ENCODE measurements around the gene KCNJ4.

The KCNJ4 gene

DNA sequence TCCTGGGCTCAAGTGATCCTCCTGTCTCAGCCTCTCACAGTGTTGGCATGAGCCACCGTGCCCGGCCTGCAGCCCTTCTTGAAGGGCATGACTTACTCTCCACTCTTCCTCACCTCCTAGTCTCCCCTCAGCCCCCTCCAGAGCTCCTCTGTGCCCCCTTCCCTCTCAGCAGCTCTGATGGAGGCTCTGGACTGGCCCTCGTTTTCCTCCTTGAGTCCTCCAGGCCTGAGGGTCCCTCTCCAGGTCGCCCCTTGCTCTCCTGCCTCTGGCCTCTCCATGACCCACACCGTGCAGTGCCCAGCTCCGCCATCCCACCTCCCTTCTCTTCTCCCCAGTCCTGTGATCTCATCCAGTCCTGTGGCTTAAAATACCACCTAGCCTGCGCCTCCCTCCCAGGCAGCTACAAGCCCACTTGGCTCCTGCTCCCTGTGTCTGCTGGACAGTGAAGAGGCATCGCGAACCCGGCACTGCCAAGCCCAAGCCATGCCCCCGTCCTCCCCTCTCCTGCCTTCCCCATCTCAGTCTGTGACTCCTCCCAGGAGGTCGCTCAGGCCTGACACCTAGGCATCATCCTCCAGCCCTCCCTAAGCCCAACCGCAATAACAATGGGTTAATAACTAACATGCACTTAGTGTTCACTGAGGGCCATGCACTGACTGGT lies 11.9 kb downstream of the KCNJ4 start:
- no peak overlapping the region for H3K27ac ChIP-seq (ENCODE audit: low read length, poor library complexity, severe bottlenecking)
- H2AFZ ChIP-seq (ENCODE audit: low read depth, low read length) = no peak overlapping the region
- H2AK5ac ChIP-seq (ENCODE audit: low read length, severe bottlenecking) = no peak overlapping the region
- peak overlapping the region; percentile 42 for H4K8ac ChIP-seq (ENCODE audit: low read length)
- no peak overlapping the region for H2BK5ac ChIP-seq (ENCODE audit: low read depth, low read length, poor library complexity, severe bottlenecking)
- H2BK15ac ChIP-seq (ENCODE audit: low read depth, poor library complexity, severe bottlenecking) = no peak overlapping the region
- DNase-seq = no peak
- peaks cover 55 to 73% of the 10 kb centered on the region in 2 experiments for H3K27me3 ChIP-seq (ENCODE audit: control insufficient read depth in 1 of 2, insufficient read depth in 1 of 2, low read length in 2 of 2)
- H2BK120ac ChIP-seq (ENCODE audit: low read depth, low read length) = no peak overlapping the region
- no peak overlapping the region for H3K9ac ChIP-seq (ENCODE audit: low read length)
- H3K36me3 ChIP-seq (ENCODE audit: control insufficient read depth in 1 of 2, insufficient read depth in 2 of 2, low read depth in 1 of 2, low read length in 2 of 2) = no peaks in the 10 kb centered on the region
- H3K4me1 ChIP-seq (ENCODE audit: control insufficient read depth, insufficient read depth, low read depth, low read length) = peaks cover 11% of the 10 kb centered on the region
- H4K91ac ChIP-seq (ENCODE audit: low read length) = peak overlapping the region; percentile 54
- H3K9me3 ChIP-seq (ENCODE audit: control insufficient read depth, low read length) = no peaks in the 10 kb centered on the region
- H3K4me3 ChIP-seq (ENCODE audit: insufficient read depth in 1 of 2, low read depth in 1 of 2, low read length in 2 of 2) = no peak overlapping the region
- no peak overlapping the region for H3K4ac ChIP-seq (ENCODE audit: low read depth in 1 of 2, low read length in 2 of 2)
- no peaks in the 10 kb centered on the region for H3K79me1 ChIP-seq (replicated peaks; ENCODE audit: low read length, poor library complexity, severe bottlenecking)
- H2BK12ac ChIP-seq (ENCODE audit: low read length in 2 of 2) = no peak overlapping the region
- no peak overlapping the region for H3K18ac ChIP-seq (ENCODE audit: low read depth in 1 of 2, low read length in 2 of 2)
- no peak overlapping the region for H3K14ac ChIP-seq (ENCODE audit: low read length in 2 of 2)
- H3K23ac ChIP-seq (ENCODE audit: low read length in 2 of 2) = peak overlapping the region in 1 of 2 experiments; percentile 6
- no peak overlapping the region for H3K4me2 ChIP-seq (ENCODE audit: low read length, poor library complexity, severe bottlenecking)
- 80% methylated on average over 13 of the region's 13 CpGs for WGBS

DNA sequence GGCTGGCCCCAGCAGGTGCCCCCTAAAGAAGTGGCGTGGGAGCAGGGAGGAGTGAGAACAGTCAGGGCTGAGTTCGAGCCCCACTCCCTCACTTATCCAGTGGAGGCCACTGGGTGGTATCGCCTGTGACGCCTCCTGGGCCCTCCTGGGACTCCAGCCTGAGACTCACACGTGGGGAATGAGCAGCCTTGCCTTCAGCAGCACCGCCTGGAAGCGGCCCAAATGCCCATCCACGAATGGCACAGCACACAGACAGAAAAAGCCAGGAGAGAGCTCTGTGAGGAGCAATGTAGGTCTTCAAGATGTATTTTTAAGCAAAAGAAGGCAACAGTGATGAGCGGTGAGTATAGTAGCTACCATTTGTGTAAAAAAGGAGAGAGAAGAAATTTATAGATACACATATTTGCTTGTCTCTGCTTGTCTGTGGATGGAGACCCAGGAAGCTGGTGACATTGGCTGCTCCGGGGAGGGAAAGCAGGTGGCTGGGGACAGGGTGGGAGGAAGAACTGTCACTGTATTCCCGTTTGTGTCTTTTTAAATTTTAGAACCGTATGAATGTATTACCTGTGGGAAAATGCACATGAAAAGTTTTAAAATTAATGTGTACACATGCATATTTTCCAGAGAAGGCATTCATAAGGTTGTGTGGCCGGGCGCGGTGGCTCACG lies 13.2 kb downstream of the KCNJ4 start:
- no peak overlapping the region for H3K23ac ChIP-seq (ENCODE audit: low read length in 2 of 2)
- no peak overlapping the region for H4K91ac ChIP-seq (ENCODE audit: low read length)
- H2BK5ac ChIP-seq (ENCODE audit: low read depth, low read length, poor library complexity, severe bottlenecking) = no peak overlapping the region
- H2BK15ac ChIP-seq (ENCODE audit: low read depth, poor library complexity, severe bottlenecking) = no peak overlapping the region
- H2AK5ac ChIP-seq (ENCODE audit: low read length, severe bottlenecking) = no peak overlapping the region
- WGBS = 83% methylated on average over 16 of the region's 16 CpGs
- no peak overlapping the region for H2BK120ac ChIP-seq (ENCODE audit: low read depth, low read length)
- no peak overlapping the region for H2BK12ac ChIP-seq (ENCODE audit: low read length in 2 of 2)
- H3K18ac ChIP-seq (ENCODE audit: low read depth in 1 of 2, low read length in 2 of 2) = no peak overlapping the region
- no peak overlapping the region for H3K4ac ChIP-seq (ENCODE audit: low read depth in 1 of 2, low read length in 2 of 2)
- no peak overlapping the region for H4K8ac ChIP-seq (ENCODE audit: low read length)
- H3K9me3 ChIP-seq (ENCODE audit: control insufficient read depth, low read length) = no peaks in the 10 kb centered on the region
- no peak overlapping the region for H3K14ac ChIP-seq (ENCODE audit: low read length in 2 of 2)
- H3K27ac ChIP-seq (ENCODE audit: low read length, poor library complexity, severe bottlenecking) = no peak overlapping the region
- no peaks in the 10 kb centered on the region for H3K79me1 ChIP-seq (replicated peaks; ENCODE audit: low read length, poor library complexity, severe bottlenecking)
- H3K4me3 ChIP-seq (ENCODE audit: insufficient read depth in 1 of 2, low read depth in 1 of 2, low read length in 2 of 2) = no peak overlapping the region
- H3K4me1 ChIP-seq (ENCODE audit: control insufficient read depth, insufficient read depth, low read depth, low read length) = peaks cover 12% of the 10 kb centered on the region
- H3K4me2 ChIP-seq (ENCODE audit: low read length, poor library complexity, severe bottlenecking) = no peak overlapping the region
- peaks cover 49 to 67% of the 10 kb centered on the region in 2 experiments for H3K27me3 ChIP-seq (ENCODE audit: control insufficient read depth in 1 of 2, insufficient read depth in 1 of 2, low read length in 2 of 2)
- DNase-seq = no peak
- no peak overlapping the region for H2AFZ ChIP-seq (ENCODE audit: low read depth, low read length)
- no peak overlapping the region for H3K9ac ChIP-seq (ENCODE audit: low read length)
- H3K36me3 ChIP-seq (ENCODE audit: control insufficient read depth in 1 of 2, insufficient read depth in 2 of 2, low read depth in 1 of 2, low read length in 2 of 2) = no peaks in the 10 kb centered on the region

DNA sequence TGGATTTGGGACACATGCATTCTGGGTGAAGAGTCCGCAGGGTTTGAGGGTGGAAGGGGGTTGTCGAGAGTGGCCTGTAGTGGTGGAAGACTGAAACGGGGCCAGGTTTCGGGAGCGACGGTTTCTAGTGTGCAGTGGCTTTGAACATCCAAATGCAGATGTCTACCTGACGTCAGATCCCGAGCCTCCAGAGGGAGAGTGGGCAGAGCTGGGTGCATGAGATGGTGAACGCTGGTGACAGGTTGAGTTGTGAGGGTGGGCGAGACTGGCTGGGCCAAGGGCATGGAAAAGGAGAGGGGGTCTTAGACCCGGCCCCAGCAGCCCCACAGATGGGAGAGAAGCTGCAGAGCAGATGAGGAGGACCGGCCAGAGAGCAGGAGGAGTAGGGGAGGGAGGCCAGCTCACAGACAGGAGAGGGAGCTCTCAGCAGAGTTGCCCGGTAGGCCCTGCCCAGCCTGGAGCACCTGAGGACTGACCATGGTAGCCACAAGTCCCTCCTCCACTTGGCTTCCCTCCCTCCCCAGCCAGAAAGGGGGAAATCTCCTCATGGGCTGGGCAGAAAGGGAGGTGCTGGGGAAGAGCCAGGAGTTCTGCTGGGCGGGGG lies 14.2 kb downstream of the KCNJ4 start:
- Histone ChIP-seq H2BK5ac (ENCODE audit: low read depth, low read length, poor library complexity, severe bottlenecking) (no peak overlapping the region), H2AK5ac (ENCODE audit: low read length, severe bottlenecking) (no peak overlapping the region), H3K27me3 (ENCODE audit: control insufficient read depth in 1 of 2, insufficient read depth in 1 of 2, low read length in 2 of 2) (peaks cover 44 to 69% of the 10 kb centered on the region in 2 experiments), H4K91ac (ENCODE audit: low read length) (no peak overlapping the region), H3K18ac (ENCODE audit: low read depth in 1 of 2, low read length in 2 of 2) (no peak overlapping the region), H3K79me1 (replicated peaks; ENCODE audit: low read length, poor library complexity, severe bottlenecking) (no peaks in the 10 kb centered on the region), H3K4me3 (ENCODE audit: insufficient read depth in 1 of 2, low read depth in 1 of 2, low read length in 2 of 2) (no peak overlapping the region), H2BK120ac (ENCODE audit: low read depth, low read length) (no peak overlapping the region), H2BK15ac (ENCODE audit: low read depth, poor library complexity, severe bottlenecking) (no peak overlapping the region), H2AFZ (ENCODE audit: low read depth, low read length) (no peak overlapping the region), H3K9ac (ENCODE audit: low read length) (no peak overlapping the region), H2BK12ac (ENCODE audit: low read length in 2 of 2) (no peak overlapping the region), H3K4ac (ENCODE audit: low read depth in 1 of 2, low read length in 2 of 2) (no peak overlapping the region), H3K4me1 (ENCODE audit: control insufficient read depth, insufficient read depth, low read depth, low read length) (peaks cover 11% of the 10 kb centered on the region), H3K23ac (ENCODE audit: low read length in 2 of 2) (no peak overlapping the region), H3K14ac (ENCODE audit: low read length in 2 of 2) (no peak overlapping the region), H3K27ac (ENCODE audit: low read length, poor library complexity, severe bottlenecking) (no peak overlapping the region), H3K36me3 (ENCODE audit: control insufficient read depth in 1 of 2, insufficient read depth in 2 of 2, low read depth in 1 of 2, low read length in 2 of 2) (no peaks in the 10 kb centered on the region), H3K9me3 (ENCODE audit: control insufficient read depth, low read length) (no peaks in the 10 kb centered on the region), H4K8ac (ENCODE audit: low read length) (no peak overlapping the region), H3K4me2 (ENCODE audit: low read length, poor library complexity, severe bottlenecking) (no peak overlapping the region)
- 84% methylated on average over 13 of the region's 14 CpGs for whole genome bisulfite sequencing
- no peak for DNase-seq

DNA sequence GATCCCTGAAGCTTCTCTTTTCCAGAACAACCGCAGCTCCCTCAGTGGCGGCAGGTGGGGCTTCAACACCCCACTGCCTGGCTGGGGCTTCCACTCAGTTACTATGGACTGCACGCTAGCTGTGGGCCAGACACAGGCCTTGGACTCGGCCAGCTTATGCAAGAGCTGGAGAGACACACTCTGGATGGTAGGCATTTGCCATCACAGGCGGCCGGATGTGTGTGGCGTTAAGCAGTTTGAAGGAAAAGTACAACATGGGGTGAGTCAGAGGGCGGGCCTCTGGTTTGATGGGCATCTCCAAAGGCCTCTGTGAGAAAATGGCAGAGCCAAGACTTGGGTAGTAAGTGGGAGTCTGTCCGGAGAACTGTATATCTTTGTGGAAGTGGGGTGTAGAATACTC lies 17.6 kb downstream of the KCNJ4 start:
- no peak overlapping the region for H2BK5ac ChIP-seq (ENCODE audit: low read depth, low read length, poor library complexity, severe bottlenecking)
- no peak for DNase-seq
- H3K9me3 ChIP-seq (ENCODE audit: control insufficient read depth, low read length) = no peaks in the 10 kb centered on the region
- no peak overlapping the region for H2BK120ac ChIP-seq (ENCODE audit: low read depth, low read length)
- H3K14ac ChIP-seq (ENCODE audit: low read length in 2 of 2) = no peak overlapping the region
- no peak overlapping the region for H3K18ac ChIP-seq (ENCODE audit: low read depth in 1 of 2, low read length in 2 of 2)
- H3K36me3 ChIP-seq (ENCODE audit: control insufficient read depth in 1 of 2, insufficient read depth in 2 of 2, low read depth in 1 of 2, low read length in 2 of 2) = no peaks in the 10 kb centered on the region
- no peak overlapping the region for H3K4ac ChIP-seq (ENCODE audit: low read depth in 1 of 2, low read length in 2 of 2)
- H3K4me2 ChIP-seq (ENCODE audit: low read length, poor library complexity, severe bottlenecking) = no peak overlapping the region
- no peak overlapping the region for H4K91ac ChIP-seq (ENCODE audit: low read length)
- H3K4me3 ChIP-seq (ENCODE audit: insufficient read depth in 1 of 2, low read depth in 1 of 2, low read length in 2 of 2) = no peak overlapping the region
- H2AK5ac ChIP-seq (ENCODE audit: low read length, severe bottlenecking) = no peak overlapping the region
- no peak overlapping the region for H2BK15ac ChIP-seq (ENCODE audit: low read depth, poor library complexity, severe bottlenecking)
- WGBS = 88% methylated on average over 9 of the region's 9 CpGs
- no peaks in the 10 kb centered on the region for H3K79me1 ChIP-seq (replicated peaks; ENCODE audit: low read length, poor library complexity, severe bottlenecking)
- H3K4me1 ChIP-seq (ENCODE audit: control insufficient read depth, insufficient read depth, low read depth, low read length) = peaks cover 4% of the 10 kb centered on the region
- no peak overlapping the region for H3K27ac ChIP-seq (ENCODE audit: low read length, poor library complexity, severe bottlenecking)
- no peak overlapping the region for H3K23ac ChIP-seq (ENCODE audit: low read length in 2 of 2)
- H2BK12ac ChIP-seq (ENCODE audit: low read length in 2 of 2) = no peak overlapping the region
- H4K8ac ChIP-seq (ENCODE audit: low read length) = no peak overlapping the region
- peaks cover 20 to 58% of the 10 kb centered on the region in 2 experiments for H3K27me3 ChIP-seq (ENCODE audit: control insufficient read depth in 1 of 2, insufficient read depth in 1 of 2, low read length in 2 of 2)
- H3K9ac ChIP-seq (ENCODE audit: low read length) = no peak overlapping the region
- no peak overlapping the region for H2AFZ ChIP-seq (ENCODE audit: low read depth, low read length)
